A204.1 (cell line): ENCODE data around the gene SIRT3.
"Not testable (repeated sequence)": the region's sequence is repeated elsewhere in the genome, so short reads cannot be mapped to it uniquely, and the experiment has no call there.

Experiments used
- FAIRE-seq: peaks from 2 replicates; lab custom pipeline; 2012; peaks lifted over from hg19 to GRCh38; lab: Jason Lieb, UNC

Gene SIRT3

DNA sequence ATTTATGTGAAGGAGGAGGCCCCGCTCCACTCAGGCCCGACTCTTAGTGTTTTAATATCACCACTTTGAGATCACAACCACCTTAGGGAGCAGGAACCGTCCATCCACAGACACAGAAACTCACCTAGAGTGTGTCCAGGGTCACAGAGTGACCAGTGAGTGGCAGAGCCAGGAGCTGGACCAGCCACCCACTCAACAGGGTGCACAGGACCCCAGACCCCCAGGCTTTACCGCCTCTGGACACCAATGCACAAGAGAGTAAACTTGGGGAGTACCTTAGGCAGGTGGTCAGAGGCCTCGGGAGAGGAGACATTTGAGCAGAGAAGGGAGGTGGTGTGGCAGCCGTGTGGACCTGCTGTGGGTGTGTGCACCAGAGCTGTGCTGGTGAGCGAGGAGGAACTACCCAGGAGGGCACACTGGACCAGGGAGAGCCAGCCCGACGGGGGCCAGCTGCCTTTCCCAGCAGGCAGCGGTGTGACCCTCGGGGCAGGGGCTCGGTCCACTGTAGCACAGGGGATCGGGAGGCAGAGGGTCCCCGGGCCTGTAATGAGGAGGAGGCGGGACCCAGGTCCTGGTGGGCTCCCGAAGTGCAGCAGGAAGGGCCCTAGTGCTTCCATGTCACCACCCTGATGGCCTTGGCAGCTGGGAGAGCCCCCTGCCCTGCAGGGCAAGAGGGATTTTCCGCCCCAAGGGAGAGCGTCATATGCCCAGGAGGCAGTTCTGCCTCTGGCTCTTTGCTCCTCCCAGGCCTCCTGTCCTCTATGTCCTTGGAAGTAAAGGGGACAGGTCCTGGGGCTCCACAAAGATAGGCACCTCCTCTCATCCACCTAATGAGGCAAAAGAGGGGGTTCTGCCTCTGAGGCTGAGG is 34.5 kb upstream of the SIRT3 start:
- no peak for FAIRE-seq

DNA sequence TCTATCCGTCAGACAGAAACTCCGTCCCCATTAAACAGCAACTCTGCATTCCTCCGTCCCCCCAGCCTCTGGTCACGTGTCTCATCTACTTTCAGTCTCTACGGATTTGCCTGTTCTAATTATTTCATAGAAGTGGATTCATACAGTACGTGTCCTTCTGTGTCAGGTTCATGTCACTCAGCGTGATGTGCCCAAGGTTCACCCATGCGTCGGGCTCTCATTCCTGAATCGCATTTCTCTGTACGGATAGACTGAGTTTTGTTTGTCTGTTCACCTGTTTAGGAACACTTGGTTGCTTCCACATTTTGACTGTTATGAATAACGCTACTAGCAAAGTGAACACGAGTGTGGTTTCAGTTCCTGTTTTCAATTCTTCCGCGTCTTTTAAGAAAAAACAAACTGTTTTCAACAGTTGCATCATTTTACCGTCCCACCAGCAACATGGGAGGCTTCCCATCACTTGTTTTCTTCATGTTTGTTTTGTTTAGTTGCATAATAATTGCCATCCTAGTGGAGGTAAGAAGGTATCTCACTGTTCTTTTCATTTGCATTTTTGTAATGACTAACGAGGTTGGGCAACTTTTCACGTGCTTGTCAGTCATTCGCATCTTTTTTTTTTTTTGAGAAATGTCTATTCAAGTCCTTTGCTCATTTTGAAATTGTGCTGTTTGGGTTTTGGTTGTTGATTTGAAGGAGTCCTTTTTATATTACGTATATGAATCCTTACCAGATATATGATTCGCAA is 33.2 kb upstream of the SIRT3 start:
- no peak for FAIRE-seq

DNA sequence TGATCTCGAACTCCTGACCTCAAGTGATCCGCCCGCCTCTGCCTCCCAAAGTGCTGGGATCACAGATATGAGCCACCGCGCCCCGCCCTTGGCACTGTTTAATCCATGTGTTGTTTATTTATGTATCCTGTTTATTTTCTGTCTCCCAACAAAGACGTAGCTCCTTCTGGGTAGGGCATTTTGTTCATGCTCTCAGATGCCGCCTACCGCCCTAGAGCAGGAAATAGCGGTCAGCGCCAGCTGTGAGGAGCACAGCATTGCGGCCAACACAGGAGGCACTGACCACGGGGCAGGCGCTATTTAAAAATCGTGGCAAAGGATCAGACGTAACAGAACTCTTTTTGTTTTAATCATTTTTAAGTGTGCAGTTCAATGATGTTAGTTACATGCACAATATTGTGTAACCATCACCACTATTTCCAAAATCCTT is 32.6 kb upstream of the SIRT3 start:
- FAIRE-seq: not testable (repeated sequence)

DNA sequence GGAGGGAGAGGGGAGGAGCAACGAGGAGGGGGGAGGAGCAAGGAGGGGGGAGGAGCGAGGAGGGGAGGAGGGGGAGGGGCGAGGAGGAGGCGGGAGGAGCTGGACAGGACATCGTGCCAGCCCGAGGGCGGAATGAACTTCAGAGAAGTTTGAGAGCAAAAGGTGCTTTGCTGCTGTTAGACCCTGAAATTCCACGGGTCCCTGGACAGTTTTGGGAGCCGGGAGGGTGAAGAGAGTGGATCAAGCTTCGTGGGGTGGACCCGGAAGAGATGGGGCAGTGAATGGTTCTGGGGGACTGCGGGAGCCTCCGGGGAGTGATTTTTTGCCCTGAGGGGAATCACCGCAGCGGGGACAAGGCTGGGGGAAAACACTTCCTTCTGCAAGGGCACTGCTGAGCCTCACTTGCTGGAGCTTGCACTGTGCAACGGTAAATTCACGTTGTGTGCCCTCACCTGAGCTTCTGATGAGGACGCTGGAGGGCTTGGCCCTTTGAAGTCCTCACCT is 31.4 kb upstream of the SIRT3 start:
- no peak for FAIRE-seq

DNA sequence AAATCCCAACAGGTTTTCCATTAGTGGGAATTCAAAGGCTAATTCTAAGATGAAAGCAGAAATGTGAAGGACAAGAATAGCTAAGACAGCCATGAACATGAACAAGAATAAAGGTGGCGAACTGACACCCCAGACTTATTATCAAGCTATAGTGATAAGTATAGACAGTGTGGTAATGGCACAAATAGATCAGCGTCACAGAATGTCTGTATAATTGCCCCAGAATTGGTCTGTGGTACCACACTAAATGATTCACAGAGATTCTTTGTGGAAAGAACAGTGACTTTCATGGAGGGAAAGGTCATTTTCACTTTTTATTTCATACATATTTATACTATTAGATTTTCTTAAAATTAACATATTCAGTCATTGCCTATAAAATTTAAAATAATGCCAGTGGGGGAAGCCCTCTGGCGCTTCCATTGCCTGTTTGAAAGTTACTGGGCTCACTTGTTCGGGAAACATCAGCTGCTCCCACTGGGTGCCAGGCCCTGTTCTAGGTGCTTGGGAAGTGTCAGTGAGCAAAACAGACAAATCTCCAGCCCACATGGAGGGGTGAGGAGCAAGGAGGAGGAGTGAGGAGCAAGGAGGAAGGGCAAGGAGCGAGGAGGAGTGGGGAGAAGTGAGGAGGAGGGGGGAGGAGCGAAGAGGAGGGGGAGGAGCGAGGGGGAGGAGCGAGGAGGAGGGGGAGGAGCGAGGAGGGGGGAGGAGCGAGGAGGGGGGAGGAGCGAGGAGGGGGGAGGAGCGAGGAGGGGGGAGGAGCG is 30.7 kb upstream of the SIRT3 start:
- FAIRE-seq: no peak

DNA sequence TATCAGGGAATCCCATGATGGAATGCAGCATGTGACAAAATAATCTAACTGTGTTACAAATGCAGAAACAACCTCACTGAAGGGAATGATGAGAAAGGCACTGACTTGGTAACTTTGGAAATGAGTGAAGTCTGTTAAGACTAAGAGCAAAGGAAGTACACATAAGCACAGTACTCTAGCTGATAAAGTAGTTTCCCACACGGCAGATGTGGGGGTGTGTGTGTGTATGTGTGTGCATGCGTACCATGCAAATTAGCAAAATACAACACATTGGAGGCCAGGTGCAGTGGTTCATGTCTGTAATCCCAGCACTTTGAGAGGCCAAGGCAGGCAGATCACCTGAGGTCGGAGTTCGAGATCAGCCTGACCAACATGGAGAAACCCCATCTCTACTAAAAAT is 25.5 kb upstream of the SIRT3 start:
- FAIRE-seq: no peak

DNA sequence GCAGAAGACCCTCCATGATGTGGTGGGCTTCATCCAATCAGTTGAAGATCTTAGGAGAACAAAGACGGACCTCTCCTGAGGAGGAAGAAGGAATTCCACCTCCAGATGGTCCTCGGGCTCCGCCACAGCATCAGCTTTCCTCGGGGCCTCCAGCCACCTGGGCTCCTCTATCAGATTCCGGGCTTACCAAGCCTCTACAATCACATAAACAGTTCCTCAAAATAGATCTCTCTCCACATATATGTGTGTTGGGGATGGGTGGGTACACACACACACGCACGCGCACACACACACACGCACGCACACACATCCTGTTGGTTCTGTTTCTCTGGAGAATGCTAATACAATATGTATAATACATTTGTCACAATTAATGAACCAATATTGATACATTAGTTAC is 23.3 kb upstream of the SIRT3 start:
- no peak for FAIRE-seq

DNA sequence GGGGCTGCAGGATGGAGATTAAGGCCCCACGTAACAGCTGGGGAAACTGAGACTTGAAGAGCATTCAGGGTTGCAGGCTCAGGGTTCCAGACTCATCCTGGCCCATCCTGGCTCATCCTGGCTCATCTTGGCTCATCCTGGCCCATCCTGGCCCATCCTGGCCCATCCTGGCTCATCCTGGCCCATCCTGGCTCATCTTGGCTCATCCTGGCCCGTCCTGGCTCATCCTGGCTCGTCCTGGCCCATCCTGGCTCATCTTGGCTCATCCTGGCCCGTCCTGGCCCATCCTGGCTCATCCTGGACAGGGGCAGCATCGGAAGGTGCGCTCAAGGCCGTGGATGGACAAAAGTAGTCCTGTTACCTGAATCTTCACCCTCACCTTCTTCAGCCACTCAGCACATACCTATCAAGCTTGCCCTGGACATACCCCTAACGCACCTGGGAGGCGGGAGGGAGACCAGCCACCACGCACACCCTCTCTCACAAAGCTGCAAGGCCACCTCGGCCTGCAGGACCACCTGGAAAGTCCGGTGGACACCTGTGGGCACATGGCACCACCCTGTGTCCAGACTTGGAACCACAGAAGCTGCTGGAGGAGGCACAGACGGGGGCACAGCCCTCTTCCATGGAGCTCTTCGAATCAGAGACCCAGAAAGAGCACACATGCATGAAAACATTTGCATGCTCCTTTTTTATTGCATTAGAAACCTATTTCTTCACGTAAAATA is 21.8 kb upstream of the SIRT3 start:
- no peak for FAIRE-seq

DNA sequence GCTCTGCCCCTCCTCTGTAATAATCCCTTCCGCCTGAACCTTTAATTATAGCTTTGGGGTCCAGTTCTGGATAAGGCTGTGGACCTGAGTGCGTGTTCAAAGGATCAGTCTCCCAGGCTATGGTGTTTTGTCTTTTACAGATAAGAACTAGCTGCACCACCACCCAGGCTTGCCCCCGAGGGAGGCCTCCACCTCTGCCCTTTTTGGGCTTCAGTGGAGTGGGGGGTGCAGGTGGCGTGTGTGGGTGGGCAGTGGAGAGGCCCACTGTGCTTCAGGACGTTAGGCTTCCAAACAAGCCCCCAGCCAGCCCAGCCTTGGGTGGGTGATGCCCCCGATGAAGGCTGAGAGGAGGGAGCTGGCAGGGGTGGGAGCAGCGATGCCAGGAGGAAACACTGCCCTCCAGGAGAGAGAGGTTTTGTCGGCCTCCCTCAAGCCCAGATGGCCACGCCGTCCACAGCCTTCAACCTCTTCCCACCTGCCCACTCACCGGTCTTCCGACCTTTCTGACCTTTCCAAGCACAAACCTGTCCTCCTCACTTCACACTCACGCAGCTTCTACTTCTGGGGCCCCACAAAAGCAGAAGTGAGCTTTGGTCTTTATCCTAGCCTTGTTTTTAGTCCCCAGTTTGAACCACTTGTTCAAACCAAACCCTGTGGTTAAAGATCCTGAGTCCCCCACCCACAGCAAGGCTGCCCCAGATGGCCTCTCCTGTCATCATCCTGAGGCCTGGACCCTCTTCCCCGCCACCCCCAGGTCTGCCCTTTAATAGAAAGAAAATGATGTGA is 21.0 kb upstream of the SIRT3 start:
- FAIRE-seq: no peak

DNA sequence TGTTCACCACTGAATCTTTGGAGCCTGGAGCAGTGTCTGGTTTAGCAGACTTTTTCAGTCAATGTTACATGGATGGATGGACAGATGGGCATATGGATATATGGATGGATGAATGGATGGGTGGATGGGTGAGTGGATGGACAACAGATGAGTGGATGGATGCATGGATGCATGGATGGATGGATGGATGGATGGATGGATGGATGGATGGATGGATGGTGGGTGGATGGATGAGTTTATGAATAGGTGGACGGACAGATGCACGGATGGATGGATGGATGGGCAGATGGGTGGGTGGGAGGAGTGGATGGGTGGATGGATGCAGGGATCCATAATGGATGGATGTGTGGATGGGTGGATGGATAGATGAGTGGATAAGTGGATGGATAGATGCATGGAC is 19.7 kb upstream of the SIRT3 start:
- FAIRE-seq: no peak

DNA sequence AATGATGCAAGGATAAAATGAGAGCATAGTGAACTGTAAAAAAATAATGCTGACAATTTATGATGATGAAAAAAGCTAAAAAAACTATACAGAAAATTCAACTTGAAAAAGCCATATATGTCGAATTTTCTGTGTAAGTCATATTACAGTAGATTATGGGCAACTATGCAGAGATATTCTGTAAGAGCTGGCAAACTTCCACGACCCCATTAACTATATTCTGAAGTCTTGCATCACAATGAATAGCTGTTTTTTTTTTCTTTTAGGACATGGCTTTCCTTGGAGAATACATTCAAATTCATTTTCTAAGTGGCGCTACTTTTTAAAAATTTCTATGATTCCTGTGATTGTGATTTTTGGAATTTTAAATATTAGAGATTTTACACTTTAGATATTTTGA is 19.0 kb upstream of the SIRT3 start:
- no peak for FAIRE-seq

DNA sequence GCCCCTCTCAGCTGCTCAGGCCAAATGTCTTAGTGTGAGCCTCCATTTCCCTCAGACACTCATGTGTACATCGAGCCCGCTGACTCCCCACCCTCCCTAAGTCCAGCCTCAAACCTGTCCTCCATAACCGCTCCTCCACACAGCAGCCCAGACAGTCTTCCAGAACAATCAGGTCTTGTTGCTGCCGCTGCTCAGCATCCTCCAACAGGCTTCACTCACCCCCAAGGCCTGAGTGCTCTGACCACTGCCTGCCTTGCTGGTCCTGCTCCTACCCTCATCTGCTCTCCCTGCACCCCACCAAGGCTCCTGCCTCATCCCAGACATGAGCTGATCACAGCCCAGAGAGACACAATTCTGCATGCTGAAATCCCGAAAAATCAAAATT is 17.7 kb upstream of the SIRT3 start:
- FAIRE-seq: no peak

DNA sequence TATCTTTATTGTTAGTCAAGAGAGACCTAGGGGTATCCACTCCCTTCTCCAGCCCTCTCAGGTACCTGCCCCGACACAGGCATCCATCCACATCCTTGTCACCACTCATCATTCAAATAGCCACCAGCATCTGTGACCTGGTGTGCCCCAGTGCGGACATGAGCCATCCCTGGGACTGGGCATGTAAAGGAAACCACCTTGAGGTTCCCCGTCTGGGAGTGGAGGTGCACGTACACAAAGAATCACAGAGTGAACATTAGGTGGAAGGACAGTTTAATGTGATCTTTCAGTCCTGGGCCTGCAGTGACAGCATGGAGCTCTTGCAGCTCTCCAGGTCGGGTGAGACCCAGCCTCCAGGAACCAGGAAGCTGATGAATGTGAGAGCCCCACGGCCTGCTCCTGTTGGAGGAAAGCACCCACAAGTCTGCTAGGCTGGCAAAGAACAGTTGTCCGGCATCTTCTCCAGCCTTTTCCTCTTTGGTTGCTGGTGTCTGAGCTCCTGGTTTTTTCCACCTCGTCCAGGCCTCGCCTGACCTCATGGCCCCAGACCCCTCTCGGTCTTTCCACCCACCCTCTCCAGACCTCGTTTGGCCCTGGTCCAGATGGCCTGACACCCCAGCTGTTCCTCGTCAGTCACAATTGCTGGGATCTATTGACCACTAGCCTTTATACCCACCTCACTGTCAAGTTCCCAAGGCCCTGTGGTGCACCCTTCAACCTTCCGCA is 17.2 kb upstream of the SIRT3 start:
- FAIRE-seq: no peak

DNA sequence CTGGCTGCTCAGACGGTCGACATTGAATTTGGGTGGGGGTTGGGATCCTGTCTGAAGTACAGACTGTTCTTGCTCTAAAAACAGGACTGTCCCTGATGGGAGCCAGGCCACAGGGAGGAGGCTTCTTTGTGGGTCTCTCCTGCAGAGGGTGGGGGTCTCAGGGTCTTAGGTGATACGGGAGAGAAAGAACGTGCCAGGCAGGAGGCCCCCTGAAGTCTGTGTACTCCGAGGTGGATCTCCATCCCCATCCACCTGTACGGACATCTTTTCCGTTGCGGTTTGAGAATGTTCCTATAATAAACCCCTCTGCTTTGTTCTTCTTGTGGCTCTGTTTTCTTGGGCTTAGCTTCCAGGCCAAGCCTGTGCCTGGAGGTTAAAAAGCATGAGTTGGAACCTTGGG is 16.5 kb upstream of the SIRT3 start:
- FAIRE-seq: no peak

DNA sequence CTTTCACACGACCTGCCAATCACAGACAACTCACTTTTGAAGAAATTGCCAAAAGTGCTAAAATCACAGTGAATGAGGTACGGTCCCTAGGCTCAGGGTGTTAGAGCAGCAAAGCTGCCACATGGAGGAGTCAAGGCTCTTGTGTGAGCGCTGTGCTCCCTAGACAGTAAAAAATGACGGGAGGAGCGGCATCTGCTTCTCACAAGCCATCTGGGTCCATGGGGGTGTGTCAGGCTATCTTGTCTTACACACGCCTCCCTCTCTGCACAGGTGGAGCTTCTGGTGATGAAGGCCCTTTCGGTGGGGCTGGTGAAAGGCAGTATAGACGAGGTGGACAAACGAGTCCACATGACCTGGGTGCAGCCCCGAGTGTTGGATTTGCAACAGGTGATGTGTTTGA is 15.4 kb upstream of the SIRT3 start:
- no peak for FAIRE-seq

DNA sequence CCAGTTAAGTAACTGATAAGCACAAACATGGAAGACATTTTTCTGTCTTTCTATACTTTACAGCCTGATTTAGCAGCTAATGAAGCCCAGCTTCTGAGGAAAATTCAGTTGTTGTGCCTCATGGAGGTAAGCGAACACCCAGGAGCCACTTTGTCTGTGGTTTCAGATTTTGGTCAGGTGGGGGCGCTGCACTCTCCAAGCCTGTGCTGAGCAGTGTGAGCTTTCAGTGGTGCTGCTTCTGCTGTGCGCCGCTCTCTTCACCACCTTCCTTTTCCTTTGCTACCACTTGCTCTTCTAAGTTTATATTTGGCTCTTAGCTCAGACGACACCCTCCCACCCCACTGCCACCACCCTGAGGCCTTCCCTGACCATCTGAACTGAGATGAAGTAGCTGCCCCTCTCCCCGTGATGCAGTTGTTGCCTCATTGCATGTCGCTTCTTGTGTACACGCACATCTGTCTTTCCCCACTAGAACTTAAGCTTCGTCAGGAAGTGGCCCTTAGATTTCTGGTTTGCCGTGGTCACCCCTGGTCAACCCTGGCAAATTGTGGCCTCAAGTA is 14.7 kb upstream of the SIRT3 start:
- no peak for FAIRE-seq

DNA sequence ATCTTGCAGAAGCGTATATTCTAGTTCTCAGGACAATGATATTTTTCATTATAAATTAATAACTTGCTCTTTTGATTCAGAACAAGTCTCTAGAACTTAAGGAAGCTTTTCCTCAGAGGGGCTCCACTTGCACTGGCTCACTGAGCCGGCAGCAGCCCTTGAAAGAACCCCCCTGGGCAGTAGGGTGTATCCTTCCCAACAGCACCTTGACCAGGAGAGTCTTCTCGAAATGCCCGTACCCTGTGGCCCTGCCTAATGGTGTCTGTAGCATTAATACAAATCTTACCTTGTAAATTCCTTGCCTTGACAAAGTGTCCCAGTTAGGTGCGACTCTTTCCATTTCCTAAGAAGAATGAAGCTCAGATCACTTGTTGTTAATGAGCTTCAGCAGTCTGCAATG is 14.1 kb upstream of the SIRT3 start:
- FAIRE-seq: no peak

DNA sequence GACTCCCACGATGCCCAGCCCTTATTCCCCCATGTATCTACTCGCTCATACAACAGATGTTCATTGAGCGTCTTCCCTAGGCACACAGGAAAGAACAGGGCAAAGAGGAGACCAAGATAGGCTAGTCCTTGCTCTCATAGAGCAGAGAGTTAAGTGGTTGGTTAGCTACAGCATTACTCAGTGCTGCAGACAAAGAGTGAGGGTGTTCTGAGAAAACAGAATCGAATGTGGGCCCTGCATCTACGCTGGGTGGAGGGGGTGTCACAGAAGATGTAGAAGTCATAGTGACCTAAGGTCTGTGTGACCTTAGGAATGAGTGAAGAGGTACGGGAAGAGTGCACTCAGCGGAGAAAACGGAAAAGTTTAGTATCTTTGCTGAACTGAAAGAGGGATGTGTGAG is 12.9 kb upstream of the SIRT3 start:
- no peak for FAIRE-seq

DNA sequence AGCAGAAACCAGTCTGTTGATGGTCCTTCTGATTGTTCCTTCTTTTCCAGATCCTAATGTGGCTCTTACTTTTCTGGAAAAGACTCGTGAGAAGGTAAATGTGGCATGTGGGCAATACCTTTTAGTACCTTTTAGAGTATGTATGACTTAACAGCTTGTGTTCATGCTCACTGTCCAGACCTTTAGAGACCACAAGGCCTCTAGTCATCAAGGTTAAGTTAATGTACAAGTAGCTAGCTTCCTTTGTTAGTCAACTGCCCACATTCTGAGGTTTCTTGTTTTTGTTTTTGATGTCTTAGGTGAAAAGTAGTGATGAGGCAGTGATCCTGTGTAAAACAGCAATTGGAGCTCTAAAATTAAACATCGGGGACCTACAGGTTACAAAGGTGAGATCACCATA is 8.2 kb upstream of the SIRT3 start:
- FAIRE-seq: no peak

DNA sequence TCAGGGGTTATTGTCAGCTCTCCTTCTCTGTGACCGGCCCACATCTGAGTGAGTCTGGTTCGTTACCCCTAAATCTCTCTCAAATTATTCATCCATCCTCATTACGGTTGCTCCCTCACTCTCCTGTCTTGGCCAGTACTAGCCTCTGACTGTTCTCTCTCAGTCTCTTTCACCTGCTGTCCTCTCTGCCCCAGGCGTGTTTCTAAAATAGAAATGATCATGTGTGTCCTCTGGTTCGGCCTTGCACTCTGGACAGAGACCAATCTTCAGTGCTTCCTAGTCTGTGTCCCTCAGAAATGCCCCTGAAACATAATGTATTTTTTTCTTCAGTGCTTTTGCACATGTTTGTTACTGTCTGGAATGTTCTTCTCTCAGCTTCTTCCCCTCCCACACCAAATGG is 5.5 kb upstream of the SIRT3 start:
- FAIRE-seq: no peak
